Measurements from ENCODE around the gene CAPZB. TPM values are rescaled to one million over a fixed set of nuclear protein-coding genes. Genes with fewer than 3 reads are reported as not detected.
A peak's percentile ranks its signal among the peaks of the same experiment; 100 is the strongest.

Gene CAPZB
- total RNA-seq, 2 donors from 2014 or later = 119 to 174 TPM

GRCh38 chr1:19488136-19488535, 2.8 kb upstream of the CAPZB start:
- Histone ChIP-seq H3K4me1 (ENCODE audit: control insufficient read depth in 1 of 2, low read depth in 2 of 2) (peaks cover 15 to 32% of the 10 kb centered on the region in 2 donors), H3K27ac (no peak overlapping the region), H3K4me3 (no peak overlapping the region), H3K36me3 (no peaks in the 10 kb centered on the region), H3K9me3 (no peaks in the 10 kb centered on the region), H3K27me3 (replicated peaks; ENCODE audit: insufficient read depth) (no peaks in the 10 kb centered on the region)
- DNase-seq (ENCODE audit: low spot score) = no peak
- no peak for ATAC-seq (ENCODE audit: insufficient number of reproducible peaks, low FRiP score, low read depth)
- TF ChIP-seq CTCF (IDR thresholded peaks at IDR 0.05) = no peak

GRCh38 chr1:19484798-19485361, 459 bp downstream of the CAPZB start:
- peaks cover 41 to 65% of the 10 kb centered on the region in 2 donors for H3K4me1 ChIP-seq (ENCODE audit: control insufficient read depth in 1 of 2, low read depth in 2 of 2)
- H3K9me3 ChIP-seq = no peaks in the 10 kb centered on the region
- no peaks in the 10 kb centered on the region for H3K27me3 ChIP-seq (replicated peaks; ENCODE audit: insufficient read depth)
- H3K36me3 ChIP-seq = no peaks in the 10 kb centered on the region
- DNase-seq (ENCODE audit: low spot score) (no peak), ATAC-seq (ENCODE audit: insufficient number of reproducible peaks, low FRiP score, low read depth) (peak; percentile 4)
- TF ChIP-seq CTCF (IDR thresholded peaks at IDR 0.05) = no peak
- peak overlapping the region; percentile 95 to 97 for H3K27ac ChIP-seq
- peak overlapping the region; percentile 90 for H3K4me3 ChIP-seq

- DNase-seq (ENCODE audit: low spot score) (no peak), ATAC-seq (ENCODE audit: insufficient number of reproducible peaks, low FRiP score, low read depth) (no peak)
Measured at GRCh38 chr1:19484338-19484797, 971 bp downstream of the CAPZB start.

GRCh38 chr1:19483691-19484090, 1.6 kb downstream of the CAPZB start:
- Histone ChIP-seq H3K27me3 (replicated peaks; ENCODE audit: insufficient read depth) (no peaks in the 10 kb centered on the region), H3K36me3 (no peaks in the 10 kb centered on the region), H3K4me1 (ENCODE audit: control insufficient read depth in 1 of 2, low read depth in 2 of 2) (peaks cover 44 to 77% of the 10 kb centered on the region in 2 donors), H3K9me3 (no peaks in the 10 kb centered on the region), H3K27ac (peak overlapping the region in 1 of 2 donors; percentile 95), H3K4me3 (peak overlapping the region; percentile 90)
- ATAC-seq (ENCODE audit: insufficient number of reproducible peaks, low FRiP score, low read depth) = no peak
- no peak for TF ChIP-seq CTCF (IDR thresholded peaks at IDR 0.05)
- DNase-seq (ENCODE audit: low spot score) = no peak

More at GRCh38 chr1:19484338-19484797, 971 bp downstream of the CAPZB start:
- TF ChIP-seq CTCF (IDR thresholded peaks at IDR 0.05) = no peak
- Histone ChIP-seq H3K9me3 (no peaks in the 10 kb centered on the region), H3K36me3 (no peaks in the 10 kb centered on the region), H3K4me1 (ENCODE audit: control insufficient read depth in 1 of 2, low read depth in 2 of 2) (peaks cover 42 to 70% of the 10 kb centered on the region in 2 donors), H3K27ac (peak overlapping the region; percentile 95 to 97), H3K27me3 (replicated peaks; ENCODE audit: insufficient read depth) (no peaks in the 10 kb centered on the region), H3K4me3 (peak overlapping the region; percentile 90)

GRCh38 chr1:19483261-19483660, 2.1 kb downstream of the CAPZB start:
- no peaks in the 10 kb centered on the region for H3K36me3 ChIP-seq
- ATAC-seq (ENCODE audit: insufficient number of reproducible peaks, low FRiP score, low read depth) (no peak), DNase-seq (ENCODE audit: low spot score) (no peak)
- peaks cover 49 to 80% of the 10 kb centered on the region in 2 donors for H3K4me1 ChIP-seq (ENCODE audit: control insufficient read depth in 1 of 2, low read depth in 2 of 2)
- no peaks in the 10 kb centered on the region for H3K9me3 ChIP-seq
- TF ChIP-seq CTCF (IDR thresholded peaks at IDR 0.05) = no peak
- no peaks in the 10 kb centered on the region for H3K27me3 ChIP-seq (replicated peaks; ENCODE audit: insufficient read depth)
- H3K27ac ChIP-seq = peak overlapping the region in 1 of 2 donors; percentile 95
- H3K4me3 ChIP-seq = peak overlapping the region; percentile 90

Data from thoracic aorta (tissue), 2 donors.